Measurements from ENCODE around the gene TBC1D24. TPM values are rescaled to one million over a fixed set of nuclear protein-coding genes. Genes with fewer than 3 reads are reported as not detected.

TBC1D24 gene
- polyA plus RNA-seq, 3 donors = 14.3 to 17.7 (median 14.6) TPM

GRCh38 chr16:2514333-2515179, 39.6 kb downstream of the TBC1D24 start:
- DNase-seq (ENCODE audit: low read depth in 3 of 3, low spot score in 2 of 3) = no peak

DNA sequence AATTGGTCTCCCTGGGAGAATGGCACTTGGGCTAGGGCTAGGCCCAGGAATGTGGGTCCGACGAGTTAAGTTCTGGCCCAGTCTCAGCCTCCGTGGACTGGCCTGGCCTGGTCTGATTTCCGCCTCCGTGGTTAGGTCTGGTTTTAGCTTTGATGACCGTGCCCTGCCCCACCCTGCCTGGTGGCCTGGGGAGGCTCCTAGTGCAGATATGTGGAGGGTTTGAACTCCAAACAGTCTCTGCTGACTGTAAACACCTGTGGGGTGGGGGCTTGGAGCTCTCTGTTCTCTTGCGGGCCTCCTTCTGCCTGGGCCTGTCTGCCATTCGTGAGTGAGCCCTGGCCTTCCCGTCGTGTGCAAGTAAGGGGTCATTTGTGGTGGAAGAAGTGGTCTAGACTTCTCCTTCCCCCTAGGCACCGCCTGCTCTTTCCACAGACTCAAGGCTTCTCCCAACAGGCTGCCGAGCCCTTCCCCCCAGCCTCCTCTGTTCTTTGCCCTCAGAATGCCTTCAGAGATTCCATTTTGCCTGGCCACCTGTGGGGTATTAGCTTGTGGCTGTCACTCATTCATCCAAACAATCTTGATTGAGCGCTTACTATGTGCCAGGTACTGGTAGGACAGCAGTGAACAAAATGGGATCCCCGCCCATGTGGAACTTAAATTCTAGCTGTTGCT, 40.4 kb downstream of the TBC1D24 start:
- no peak for DNase-seq (ENCODE audit: low read depth in 3 of 3, low spot score in 2 of 3)

DNA sequence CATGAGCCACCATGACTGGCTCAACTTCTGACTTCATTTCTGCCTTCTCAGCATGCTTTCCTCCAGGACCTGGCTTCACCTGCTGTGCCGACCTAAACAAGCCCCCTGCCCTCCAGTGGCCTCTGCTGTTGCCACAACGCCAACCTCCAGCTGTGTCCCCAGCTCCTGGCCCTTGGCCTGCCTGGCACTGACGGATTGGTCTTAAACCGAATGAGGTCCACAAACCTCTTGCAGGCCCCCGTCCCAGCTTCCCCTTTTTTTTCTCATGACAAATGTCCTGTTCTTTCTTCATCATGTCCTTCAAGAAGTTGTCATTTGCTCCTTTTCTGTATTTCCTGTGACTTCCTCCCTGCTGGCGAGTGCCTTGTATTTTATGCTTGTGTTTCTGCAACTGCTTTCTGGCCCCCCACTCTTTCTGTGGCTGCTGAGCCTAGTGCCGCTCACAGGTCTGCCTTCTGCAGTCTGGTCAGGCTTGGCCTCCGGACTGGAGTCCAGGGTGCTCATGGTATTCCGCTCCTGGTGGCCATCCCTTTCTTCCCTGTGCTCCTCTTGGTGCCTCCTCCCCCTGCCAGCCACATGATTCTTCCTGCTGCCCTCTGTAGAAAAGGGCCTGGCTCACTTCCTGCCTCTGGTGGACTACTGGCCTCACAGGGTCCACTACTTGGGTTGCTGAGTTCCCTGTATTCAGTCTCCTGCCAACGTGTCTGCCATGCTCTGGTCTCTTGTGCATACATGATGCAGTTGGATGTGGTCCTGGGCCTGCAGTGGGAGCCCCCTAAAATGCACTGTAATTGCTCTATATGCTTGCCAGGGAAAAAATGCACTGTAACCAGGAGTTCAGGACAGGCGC, 41.7 kb downstream of the TBC1D24 start:
- no peak for DNase-seq (ENCODE audit: low read depth in 3 of 3, low spot score in 2 of 3)

GRCh38 chr16:2517954-2518605, 43.2 kb downstream of the TBC1D24 start:
- DNase-seq (ENCODE audit: low read depth in 3 of 3, low spot score in 2 of 3) = no peak

- DNase-seq (ENCODE audit: low read depth in 3 of 3, low spot score in 2 of 3) = no peak
Observed at GRCh38 chr16:2518823-2519710, 44.1 kb downstream of the TBC1D24 start.

GRCh38 chr16:2519711-2520080, 44.8 kb downstream of the TBC1D24 start:
- DNase-seq (ENCODE audit: low read depth in 3 of 3, low spot score in 2 of 3) = no peak

GRCh38 chr16:2520097-2520783, 45.3 kb downstream of the TBC1D24 start, which contains the start of gene AMDHD2:
TSS of gene AMDHD2 (plus strand) at chr16:2520371. CDS start at chr16:2520459, 88 bp downstream.
- DNase-seq (ENCODE audit: low read depth in 3 of 3, low spot score in 2 of 3) = no peak

DNA sequence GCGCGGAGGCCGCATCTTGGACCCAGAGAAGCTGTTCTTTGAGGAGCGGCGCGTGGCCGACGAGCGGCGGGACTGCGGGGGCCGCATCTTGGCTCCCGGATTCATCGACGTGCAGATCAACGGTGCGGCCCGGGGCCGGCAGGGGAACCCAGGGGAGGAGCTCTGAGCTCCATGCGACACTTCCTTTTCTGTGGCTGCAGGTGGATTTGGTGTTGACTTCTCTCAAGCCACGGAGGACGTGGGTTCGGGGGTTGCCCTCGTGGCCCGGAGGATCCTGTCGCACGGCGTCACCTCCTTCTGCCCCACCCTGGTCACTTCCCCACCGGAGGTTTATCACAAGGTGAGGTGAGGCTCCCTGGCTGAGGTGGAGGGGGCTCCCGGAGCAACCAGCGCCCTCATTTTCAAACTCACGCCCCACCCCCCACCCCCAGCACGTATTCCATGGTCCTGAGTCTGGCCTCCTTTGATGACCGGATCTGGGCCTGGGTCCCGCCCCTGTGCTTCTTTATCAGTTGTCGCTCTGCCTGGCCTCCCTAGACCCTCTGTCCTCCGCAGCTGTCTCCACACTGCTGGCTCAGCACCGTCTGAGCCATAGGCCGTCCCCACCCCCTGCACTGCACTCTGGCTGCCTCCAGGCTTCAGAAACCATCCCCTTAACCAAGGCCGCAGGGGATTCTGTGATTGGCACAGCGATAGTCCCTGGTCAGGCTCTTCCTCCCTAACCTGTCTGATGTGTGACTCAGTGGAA, 46.0 kb downstream of the TBC1D24 start:
- no peak for DNase-seq (ENCODE audit: low read depth in 3 of 3, low spot score in 2 of 3)

DNA sequence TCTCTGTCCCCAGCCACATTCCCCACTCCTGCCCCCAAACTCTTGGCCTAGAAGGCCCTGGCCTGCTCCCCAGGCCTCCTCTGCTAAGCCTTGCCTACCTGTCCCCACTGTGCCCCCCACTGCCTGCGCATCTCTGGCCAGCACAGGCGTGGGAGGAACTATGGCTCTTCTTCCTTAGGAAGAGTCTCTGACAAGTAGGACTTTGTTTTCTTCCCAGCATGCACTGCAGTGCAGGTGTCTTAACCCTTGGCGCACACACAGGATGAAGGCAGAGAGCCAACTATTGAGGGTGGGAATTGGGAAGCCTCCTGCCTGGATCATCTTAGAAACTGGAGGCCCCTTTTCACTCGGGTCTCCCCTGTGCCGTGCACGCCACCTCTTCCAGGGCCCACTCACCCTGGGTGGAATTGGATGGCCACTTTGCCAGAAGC, 48.9 kb downstream of the TBC1D24 start:
- DNase-seq (ENCODE audit: low read depth in 3 of 3, low spot score in 2 of 3) = no peak

- no peak for DNase-seq (ENCODE audit: low read depth in 3 of 3, low spot score in 2 of 3)
Observed at GRCh38 chr16:2524339-2524938, 49.5 kb downstream of the TBC1D24 start.

DNA sequence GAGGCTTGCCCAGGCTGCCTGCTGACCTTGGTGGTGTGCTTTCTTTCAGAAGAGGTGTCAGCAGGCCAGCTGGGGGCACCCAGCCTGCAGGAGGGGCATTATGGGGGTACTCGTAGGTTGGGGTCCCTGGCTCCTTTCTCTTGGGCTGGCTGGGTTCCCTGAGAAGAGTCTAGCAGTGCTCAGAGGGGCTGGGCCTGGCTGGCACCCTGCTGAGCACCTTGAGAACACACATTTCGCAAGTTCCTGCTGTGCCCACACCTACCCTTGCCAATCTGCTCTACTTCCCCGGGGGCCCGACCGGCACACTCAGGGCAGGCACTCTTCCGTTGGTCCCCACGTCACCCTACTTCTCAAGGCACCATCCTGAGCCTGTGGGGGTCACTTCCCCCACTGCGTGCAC, 51.2 kb downstream of the TBC1D24 start:
- DNase-seq (ENCODE audit: low read depth in 3 of 3, low spot score in 2 of 3) = no peak

GRCh38 chr16:2527071-2527783, 52.3 kb downstream of the TBC1D24 start:
- DNase-seq (ENCODE audit: low read depth in 3 of 3, low spot score in 2 of 3) = no peak

DNA sequence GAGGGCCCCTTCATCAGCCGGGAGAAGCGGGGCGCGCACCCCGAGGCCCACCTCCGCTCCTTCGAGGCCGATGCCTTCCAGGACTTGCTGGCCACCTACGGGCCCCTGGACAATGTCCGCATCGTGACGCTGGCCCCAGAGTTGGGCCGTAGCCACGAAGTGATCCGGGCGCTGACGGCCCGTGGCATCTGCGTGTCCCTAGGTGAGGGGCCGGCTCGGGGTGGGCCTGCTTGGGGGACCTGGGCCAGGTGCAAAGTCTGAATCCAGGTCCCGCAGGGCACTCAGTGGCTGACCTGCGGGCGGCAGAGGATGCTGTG, 52.8 kb downstream of the TBC1D24 start:
- DNase-seq (ENCODE audit: low read depth in 3 of 3, low spot score in 2 of 3) = no peak

GRCh38 chr16:2528161-2529060, 53.5 kb downstream of the TBC1D24 start:
- DNase-seq (ENCODE audit: low read depth in 3 of 3, low spot score in 2 of 3) = no peak

- no peak for DNase-seq (ENCODE audit: low read depth in 3 of 3, low spot score in 2 of 3)
Observed at GRCh38 chr16:2529061-2529931, 54.4 kb downstream of the TBC1D24 start.
